ENCODE measurements around the gene DNAH3. TPM values are rescaled to one million over a fixed set of nuclear protein-coding genes. Genes with fewer than 3 reads are reported as not detected.
A peak's percentile ranks its signal among the peaks of the same experiment; 100 is the strongest.

Gene DNAH3
- total RNA-seq, 1 experiment from 2014 or later = 0.15 TPM

GRCh38 chr16:20918486-20919239, 232.0 kb downstream of the DNAH3 start (continued):
- peak; percentile 46; the same call in 1 of the 2 replicates for TF ChIP-seq CEBPB (IDR thresholded peaks at IDR 0.05; ENCODE audit: low read depth)

GRCh38 chr16:20916942-20917341, 233.7 kb downstream of the DNAH3 start:
- H3K27me3 ChIP-seq (ENCODE audit: insufficient read depth, low read length) = no peaks in the 10 kb centered on the region
- no peak overlapping the region for H3K4me3 ChIP-seq (replicated peaks in 1 of 2; ENCODE audit: low read depth in 1 of 2, low read length in 2 of 2)
- H3K9me3 ChIP-seq (ENCODE audit: control insufficient read depth in 1 of 2, insufficient read depth in 1 of 2, low read depth in 1 of 2, low read length in 2 of 2) = no peaks in the 10 kb centered on the region
- H3K4me1 ChIP-seq (ENCODE audit: control insufficient read depth in 1 of 2, insufficient read depth in 2 of 2, low read length in 2 of 2) = peaks cover 12 to 30% of the 10 kb centered on the region in 2 experiments
- ChIA-PET POLR2A (no interaction called here), CTCF (no interaction called here), RAD21 (ENCODE audit: low non-redundant PET in 1 of 2, low total read pairs in 2 of 2, uncharacterized antibody in 2 of 2, unreplicated experiment in 2 of 2) (no interaction called here)
- no peak for TF ChIP-seq EGR1 (IDR thresholded peaks at IDR 0.05; ENCODE audit: low read depth)
- no TSS peak for BruUV-seq (replicated peaks)
- ATAC-seq = no peak
- no peaks in the 10 kb centered on the region for H4K20me1 ChIP-seq (ENCODE audit: insufficient read depth)
- no peak overlapping the region for H3K9ac ChIP-seq (ENCODE audit: low read length)
- H3K79me2 ChIP-seq (ENCODE audit: insufficient read depth, low read length) = no peaks in the 10 kb centered on the region
- H3K9me2 ChIP-seq (ENCODE audit: insufficient read depth) = no peaks in the 10 kb centered on the region
- DNase-seq (ENCODE audit: low read depth, low spot score) = no peak
- H2AFZ ChIP-seq (ENCODE audit: low read depth, low read length, poor library complexity, severe bottlenecking) = no peak overlapping the region
- H3K27ac ChIP-seq (ENCODE audit: low read depth, low read length) = no peak overlapping the region
- H3K4me2 ChIP-seq (ENCODE audit: low read length) = no peak overlapping the region
- intact Hi-C loops (cut with micrococcal nuclease) = no loop called here
- H3K36me3 ChIP-seq (ENCODE audit: control insufficient read depth in 1 of 2, insufficient read depth in 2 of 2, low read length in 2 of 2) = 0 out of 4 replicates have a peak, but pooled peaks cover 0 to 3% of the 10 kb centered on the region in 2 experiments

GRCh38 chr16:20916289-20916688, 234.4 kb downstream of the DNAH3 start:
- CTCF ChIA-PET = no interaction called here
- POLR2A ChIA-PET = no interaction called here
- Histone ChIP-seq H3K9me2 (ENCODE audit: insufficient read depth) (no peaks in the 10 kb centered on the region), H3K9ac (ENCODE audit: low read length) (no peak overlapping the region), H3K4me1 (ENCODE audit: control insufficient read depth in 1 of 2, insufficient read depth in 2 of 2, low read length in 2 of 2) (peaks cover 18 to 36% of the 10 kb centered on the region in 2 experiments), H3K9me3 (ENCODE audit: control insufficient read depth in 1 of 2, insufficient read depth in 1 of 2, low read depth in 1 of 2, low read length in 2 of 2) (no peaks in the 10 kb centered on the region), H3K4me2 (ENCODE audit: low read length) (no peak overlapping the region), H3K36me3 (ENCODE audit: control insufficient read depth in 1 of 2, insufficient read depth in 2 of 2, low read length in 2 of 2) (0 out of 4 replicates have a peak, but pooled peaks cover 0 to 3% of the 10 kb centered on the region in 2 experiments), H2AFZ (ENCODE audit: low read depth, low read length, poor library complexity, severe bottlenecking) (no peak overlapping the region), H3K79me2 (ENCODE audit: insufficient read depth, low read length) (no peaks in the 10 kb centered on the region), H3K27me3 (ENCODE audit: insufficient read depth, low read length) (no peaks in the 10 kb centered on the region), H3K4me3 (replicated peaks in 1 of 2; ENCODE audit: low read depth in 1 of 2, low read length in 2 of 2) (no peak overlapping the region), H3K27ac (ENCODE audit: low read depth, low read length) (no peak overlapping the region), H4K20me1 (ENCODE audit: insufficient read depth) (no peaks in the 10 kb centered on the region)
- RAD21 ChIA-PET (ENCODE audit: low non-redundant PET in 1 of 2, low total read pairs in 2 of 2, uncharacterized antibody in 2 of 2, unreplicated experiment in 2 of 2) = no interaction called here
- intact Hi-C loops (cut with micrococcal nuclease) = no loop called here
- BruUV-seq (replicated peaks) = no TSS peak
- DNase-seq (ENCODE audit: low read depth, low spot score) = no peak
- ATAC-seq = no peak
- TF ChIP-seq POLR2AphosphoS5 (IDR thresholded peaks at IDR 0.05; ENCODE audit: low read depth, low read length) (no peak), EZH2 (IDR thresholded peaks at IDR 0.05) (no peak), EZH2phosphoT487 (IDR thresholded peaks at IDR 0.05; ENCODE audit: borderline replicate concordance) (no peak), SRF (IDR thresholded peaks at IDR 0.05; ENCODE audit: low read depth) (no peak), JUND (IDR thresholded peaks at IDR 0.05) (no peak), SP1 (IDR thresholded peaks at IDR 0.05; ENCODE audit: low read depth) (no peak), POLR2A (IDR thresholded peaks at IDR 0.05; ENCODE audit: borderline replicate concordance, extremely low read depth, insufficient read depth, insufficient read length) (no peak), YY1 (IDR thresholded peaks at IDR 0.05; ENCODE audit: extremely low read depth, insufficient replicate concordance, low read depth, low read length) (no peak), ZFX (IDR thresholded peaks at IDR 0.05) (no peak), RAD21 (IDR thresholded peaks at IDR 0.05; ENCODE audit: low read depth) (no peak), ELF1 (IDR thresholded peaks at IDR 0.05; ENCODE audit: borderline replicate concordance, low read depth) (no peak), MAX (IDR thresholded peaks at IDR 0.05) (no peak), REST (IDR thresholded peaks at IDR 0.05; ENCODE audit: low read depth) (no peak), ZNF274 (IDR thresholded peaks at IDR 0.05; ENCODE audit: low read depth, low read length) (no peak), CEBPB (IDR thresholded peaks at IDR 0.05; ENCODE audit: low read depth) (no peak)
